ENCODE data around the gene BMPER. TPM values are rescaled to one million over a fixed set of nuclear protein-coding genes. Genes with fewer than 3 reads are reported as not detected.

BMPER gene
- total and polyA plus RNA-seq, 8 donors, result 7.4 to 47.7 (median 39.6) TPM

DNA sequence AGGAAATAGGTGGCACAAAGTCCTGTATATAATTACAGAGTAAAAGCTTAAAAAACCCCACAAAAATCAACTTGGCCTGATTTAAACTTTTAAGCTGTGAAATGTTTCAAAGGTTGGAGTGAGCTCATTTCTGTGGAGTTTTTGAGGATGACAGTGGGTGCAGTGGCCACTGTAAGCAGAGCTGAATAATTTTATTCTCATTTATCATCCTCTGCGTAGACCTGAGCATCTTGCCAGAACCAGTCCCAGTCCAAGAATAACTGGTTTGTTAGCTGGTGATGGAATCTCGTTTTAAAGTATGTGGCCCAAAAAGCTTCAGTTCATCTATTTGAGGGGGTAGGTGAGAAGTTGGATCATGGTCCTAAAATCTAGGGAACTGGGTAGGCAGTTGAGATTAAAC is 4.4 kb downstream of the BMPER start:
- intact Hi-C loops (cut with DNase I), result no loop called here
- TF ChIP-seq, protein P1, sequence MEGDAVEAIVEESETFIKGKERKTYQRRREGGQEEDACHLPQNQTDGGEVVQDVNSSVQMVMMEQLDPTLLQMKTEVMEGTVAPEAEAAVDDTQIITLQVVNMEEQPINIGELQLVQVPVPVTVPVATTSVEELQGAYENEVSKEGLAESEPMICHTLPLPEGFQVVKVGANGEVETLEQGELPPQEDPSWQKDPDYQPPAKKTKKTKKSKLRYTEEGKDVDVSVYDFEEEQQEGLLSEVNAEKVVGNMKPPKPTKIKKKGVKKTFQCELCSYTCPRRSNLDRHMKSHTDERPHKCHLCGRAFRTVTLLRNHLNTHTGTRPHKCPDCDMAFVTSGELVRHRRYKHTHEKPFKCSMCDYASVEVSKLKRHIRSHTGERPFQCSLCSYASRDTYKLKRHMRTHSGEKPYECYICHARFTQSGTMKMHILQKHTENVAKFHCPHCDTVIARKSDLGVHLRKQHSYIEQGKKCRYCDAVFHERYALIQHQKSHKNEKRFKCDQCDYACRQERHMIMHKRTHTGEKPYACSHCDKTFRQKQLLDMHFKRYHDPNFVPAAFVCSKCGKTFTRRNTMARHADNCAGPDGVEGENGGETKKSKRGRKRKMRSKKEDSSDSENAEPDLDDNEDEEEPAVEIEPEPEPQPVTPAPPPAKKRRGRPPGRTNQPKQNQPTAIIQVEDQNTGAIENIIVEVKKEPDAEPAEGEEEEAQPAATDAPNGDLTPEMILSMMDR (IDR thresholded peaks at IDR 0.05), result no peak

DNA sequence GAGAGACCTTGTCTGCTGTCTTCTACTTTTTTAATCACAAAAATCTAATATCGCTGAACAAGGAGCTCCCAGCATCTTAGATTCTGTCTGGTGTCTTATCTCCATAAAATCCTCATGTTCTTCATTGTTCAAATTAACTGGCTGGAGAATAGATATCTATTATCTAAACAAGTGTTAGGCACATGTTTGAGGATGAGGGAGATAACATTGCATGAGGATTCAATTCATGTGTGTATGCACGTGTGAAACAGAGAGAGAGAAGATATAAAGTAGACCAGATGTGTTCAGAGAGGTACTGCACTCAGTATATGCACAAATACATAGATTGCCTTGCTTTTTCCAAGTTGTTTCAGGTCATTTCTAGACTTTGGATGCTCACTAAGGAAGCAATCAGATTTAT is 5.4 kb downstream of the BMPER start:
- DNase-seq (no peak), ATAC-seq (no peak)
- Histone ChIP-seq H3K4me3 (no peak overlapping the region), H3K9me3 (no peaks in the 10 kb centered on the region), H3K4me1 (no peaks in the 10 kb centered on the region), H3K27ac (no peak overlapping the region), H3K36me3 (no peaks in the 10 kb centered on the region), H3K27me3 (peaks cover 13 to 23% of the 10 kb centered on the region in 2 donors)
- TF ChIP-seq, protein P1 (IDR thresholded peaks at IDR 0.05), result no peak
- intact Hi-C loops (cut with DNase I), result no loop called here

More for the DNA sequence above, 4.4 kb downstream of the BMPER start:
- H3K27me3 ChIP-seq, result peaks cover 17 to 33% of the 10 kb centered on the region in 2 donors
- peaks cover 0 to 10% of the 10 kb centered on the region in 2 donors for H3K4me1 ChIP-seq
- no peak overlapping the region for H3K27ac ChIP-seq
- DNase-seq (no peak), ATAC-seq (no peak)
- no peaks in the 10 kb centered on the region for H3K36me3 ChIP-seq
- no peaks in the 10 kb centered on the region for H3K9me3 ChIP-seq
- H3K4me3 ChIP-seq, result no peak overlapping the region

DNA sequence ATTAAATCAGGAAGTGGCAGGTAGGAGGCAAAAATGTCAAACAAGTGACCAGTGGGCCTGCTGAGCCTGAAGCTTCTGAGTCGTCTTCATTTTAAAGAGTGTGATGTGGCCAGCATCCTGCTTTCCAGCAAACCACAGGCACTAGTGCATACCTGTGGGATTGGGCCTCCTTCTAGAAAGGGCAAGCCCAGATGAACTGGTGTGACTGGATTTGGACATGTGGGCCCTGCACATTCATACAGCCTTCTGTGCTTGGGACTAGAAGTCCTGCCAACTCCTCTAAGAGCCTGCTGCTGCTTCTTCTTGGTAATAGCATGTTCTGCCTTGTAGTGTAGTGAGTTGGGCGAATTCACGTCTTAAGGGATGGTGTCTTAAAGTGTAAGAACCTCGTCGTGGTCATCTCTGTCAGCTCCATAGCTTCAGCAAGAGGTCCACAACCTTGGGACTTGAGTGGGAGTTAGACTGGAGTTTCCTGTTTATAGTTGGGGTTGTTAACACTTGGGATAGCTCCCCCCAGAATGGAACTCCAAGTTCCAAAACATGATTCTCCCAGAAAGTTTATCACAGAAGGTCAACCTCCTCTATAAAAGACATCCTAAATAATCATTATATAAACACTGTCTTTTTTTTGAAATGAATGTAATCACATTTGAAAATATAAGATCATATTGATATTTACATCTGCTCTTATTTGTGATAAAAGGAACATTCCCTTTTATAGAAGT is 11.2 kb downstream of the BMPER start:
- Histone ChIP-seq H3K27ac (no peak overlapping the region), H3K27me3 (no peaks in the 10 kb centered on the region), H3K9me3 (no peaks in the 10 kb centered on the region), H3K36me3 (no peaks in the 10 kb centered on the region), H3K4me1 (no peaks in the 10 kb centered on the region), H3K4me3 (no peak overlapping the region)
- TF ChIP-seq, protein P1 (IDR thresholded peaks at IDR 0.05), result no peak
- intact Hi-C loops (cut with DNase I), result no loop called here
- ATAC-seq (no peak), DNase-seq (no peak)

DNA sequence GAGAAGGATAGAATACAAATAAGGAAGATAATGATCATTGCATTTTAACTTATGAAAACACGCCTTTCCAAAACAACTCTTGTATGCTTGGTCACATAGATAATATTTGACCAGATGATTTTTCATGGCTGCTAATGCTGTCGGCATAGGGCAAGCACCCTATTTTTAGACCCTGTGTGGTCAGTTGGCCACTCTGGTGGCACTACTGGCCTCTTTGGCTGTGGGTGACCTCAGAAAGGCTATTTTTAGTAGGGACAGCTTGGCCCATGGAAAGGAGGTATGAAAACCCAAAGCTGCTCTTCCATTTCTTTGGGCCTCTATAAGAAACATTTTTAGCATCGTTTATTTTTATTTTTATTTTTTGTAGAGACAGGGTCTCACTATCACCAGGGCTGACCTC is 12.3 kb downstream of the BMPER start:
- H3K27me3 ChIP-seq, result no peaks in the 10 kb centered on the region
- H3K36me3 ChIP-seq, result no peaks in the 10 kb centered on the region
- no peak overlapping the region for H3K27ac ChIP-seq
- intact Hi-C loops (cut with DNase I), result no loop called here
- TF ChIP-seq, protein P1 (IDR thresholded peaks at IDR 0.05), result no peak
- ATAC-seq (no peak), DNase-seq (no peak)
- H3K4me3 ChIP-seq, result no peak overlapping the region
- no peaks in the 10 kb centered on the region for H3K4me1 ChIP-seq
- no peaks in the 10 kb centered on the region for H3K9me3 ChIP-seq

DNA sequence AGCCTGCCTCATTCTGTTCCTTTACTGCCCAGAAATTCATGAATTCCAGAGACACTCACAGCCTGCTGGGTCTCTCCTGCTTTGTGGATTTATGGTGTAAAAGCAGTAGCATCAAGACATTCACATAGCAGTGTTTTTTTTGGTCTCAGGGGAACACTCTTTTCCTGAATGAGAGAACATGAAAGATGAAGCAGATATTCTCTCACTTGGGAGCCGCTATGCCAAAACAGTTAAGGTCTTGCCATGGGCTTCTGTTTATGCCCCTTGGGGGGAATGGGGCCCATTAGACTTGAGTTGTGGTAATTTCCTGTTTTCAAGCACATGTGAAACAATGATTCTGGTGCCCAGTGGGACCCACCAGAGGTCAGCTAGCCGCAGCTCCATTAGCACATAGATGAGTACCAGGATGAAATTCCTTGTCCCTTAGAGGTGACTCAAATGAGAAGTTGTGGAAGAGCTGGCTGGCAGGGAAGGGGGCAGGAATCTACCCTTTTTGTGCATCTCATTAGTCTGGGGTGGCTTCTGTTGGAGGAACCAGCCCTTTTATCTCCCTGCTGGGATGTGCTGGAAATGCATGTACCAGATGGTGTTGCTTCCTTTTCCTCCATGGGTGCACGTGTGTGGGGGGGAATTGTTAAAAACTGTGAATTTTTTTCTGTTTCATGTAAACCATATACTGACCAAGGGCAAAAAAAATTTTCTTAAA is 13.3 kb downstream of the BMPER start:
- no peaks in the 10 kb centered on the region for H3K36me3 ChIP-seq
- no peaks in the 10 kb centered on the region for H3K27me3 ChIP-seq
- ATAC-seq (no peak), DNase-seq (no peak)
- no peaks in the 10 kb centered on the region for H3K9me3 ChIP-seq
- TF ChIP-seq, protein P1 (IDR thresholded peaks at IDR 0.05), result no peak
- no peak overlapping the region for H3K4me3 ChIP-seq
- no peak overlapping the region for H3K27ac ChIP-seq
- intact Hi-C loops (cut with DNase I), result no loop called here
- H3K4me1 ChIP-seq, result no peaks in the 10 kb centered on the region

All from left lung (tissue), 10 donors.